ENCODE measurements around the gene ABHD1.
"Not testable (repeated sequence)": the region's sequence is repeated elsewhere in the genome, so short reads cannot be mapped to it uniquely, and the experiment has no call there.

Gene ABHD1

DNA sequence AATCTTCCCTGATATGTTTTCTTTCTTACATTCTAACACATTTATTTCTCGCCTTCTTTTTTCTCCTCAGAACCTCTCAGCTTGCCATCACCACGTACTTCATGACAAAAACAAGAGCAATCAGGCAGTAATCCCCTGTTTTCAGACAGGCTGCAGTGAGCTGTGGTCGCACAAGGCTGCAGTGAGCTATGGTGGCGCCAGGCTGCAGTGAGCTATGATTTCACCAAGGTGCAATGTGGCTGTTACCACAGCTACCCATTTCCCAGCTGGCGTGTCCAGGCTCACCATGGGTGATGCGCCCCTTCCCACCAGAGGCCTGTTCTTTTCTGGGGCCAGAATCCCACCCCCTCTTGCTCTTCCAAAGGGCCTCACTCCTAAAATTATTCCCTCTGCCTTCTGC is 51.0 kb downstream of the ABHD1 start:
- DNase-seq = no peak

DNA sequence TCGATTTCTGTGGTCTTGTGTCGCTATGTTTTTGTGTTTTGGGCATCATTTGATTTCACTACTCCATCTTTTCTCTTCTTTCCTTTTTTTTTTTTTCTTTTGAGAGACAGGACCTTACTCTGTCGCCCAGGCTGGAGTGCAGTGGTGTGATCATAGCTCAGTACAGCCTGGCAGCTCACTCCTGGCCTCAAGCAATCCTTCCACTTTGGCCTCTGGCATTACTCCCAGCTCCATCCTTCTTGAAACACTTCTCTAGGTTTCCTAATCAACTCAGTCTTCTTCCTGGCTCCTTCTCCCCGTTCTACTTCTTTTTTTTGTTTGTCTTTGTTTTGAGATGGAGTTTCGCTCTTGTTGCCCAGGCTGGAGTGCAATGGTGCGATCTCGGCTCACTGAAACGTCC is 51.7 kb downstream of the ABHD1 start:
- DNase-seq = no peak

- not testable (repeated sequence) for DNase-seq
Measured at GRCh38 chr2:27175781-27176180, 52.2 kb downstream of the ABHD1 start.

- no peak for DNase-seq
Measured at GRCh38 chr2:27177441-27178351, 54.1 kb downstream of the ABHD1 start.

DNA sequence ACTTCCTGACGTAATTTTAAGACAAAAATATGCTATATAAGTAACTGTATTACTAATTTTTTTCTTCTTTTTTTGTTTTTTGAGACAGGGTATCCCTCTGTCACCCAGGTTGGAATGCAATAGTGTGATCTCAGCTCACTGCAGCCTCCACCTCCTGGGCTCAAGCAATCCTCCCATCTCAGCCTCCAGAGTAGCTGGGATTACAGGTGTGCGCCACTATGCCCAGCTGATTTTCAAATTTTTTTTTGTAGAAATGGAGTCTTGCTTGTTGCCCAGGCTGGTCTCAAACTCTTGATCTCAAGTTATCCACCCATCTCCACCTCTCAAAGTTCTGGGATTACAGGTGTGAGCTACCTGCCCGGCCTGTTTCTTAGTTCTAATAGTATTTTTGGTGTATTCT is 54.9 kb downstream of the ABHD1 start:
- DNase-seq = no peak

GRCh38 chr2:27179344-27180000 is 55.9 kb downstream of the ABHD1 start:
- no peak for DNase-seq
